PC-9 (cell line): ENCODE measurements around the gene IQGAP3. TPM values are rescaled to one million over a fixed set of nuclear protein-coding genes. Genes with fewer than 3 reads are reported as not detected.

Experiments used
- BruUV-seq: library from RNA; stranded (reverse); fragments of 400-500 nt; replicated peaks from 2 replicates; lab custom pipeline; 2021; lab: Mats Ljungman, UMichigan
- CTCF ChIA-PET: fragments of 300-600 bp; sonication (Branson Sonifier 250); formaldehyde crosslinking; loops from one replicate; lab custom pipeline; 2022; ENCODE audit warnings: antibody characterized with exemption; lab: Charles Lee
- POLR2A ChIA-PET: fragments of 300-600 bp; sonication (Branson Sonifier 250); formaldehyde crosslinking; loops from one replicate; lab custom pipeline; 2022; ENCODE audit warnings: antibody characterized with exemption; ENCODE audit not compliant: unreplicated experiment; lab: Charles Lee
- DNase-seq, 2 experiments: peaks; one replicate each; pipeline versions ENCODE4 v3.0.0 to v3.0.0-alpha.2; 2015 to 2022; ENCODE audit warnings: mixed read lengths in 1 of 2
- H2AFZ ChIP-seq: fragments of 200-600 bp; sonication (generic); 2 replicates; pipeline ENCODE4 v1.8.1; 2017; ENCODE audit warnings: antibody characterized with exemption
- H3F3A ChIP-seq: fragments of 200-600 bp; sonication (generic); 2 replicates; pipeline ENCODE4 v1.8.1; 2017; ENCODE audit warnings: antibody characterized with exemption, mild to moderate bottlenecking, low read depth; ENCODE audit not compliant: insufficient read depth
- H3K27ac ChIP-seq: fragments of 200-600 bp; sonication (generic); 2 replicates; pipeline ENCODE4 v1.6.1; 2016; ENCODE audit warnings: mixed run types
- H3K27me3 ChIP-seq: fragments of 200-600 bp; sonication (generic); 2 replicates; pipeline ENCODE4 v1.6.1; 2016; ENCODE audit warnings: low read depth, mixed run types; ENCODE audit not compliant: insufficient read depth
- H3K36me3 ChIP-seq: fragments of 200-600 bp; sonication (generic); 2 replicates; pipeline ENCODE4 v1.6.1; 2016; ENCODE audit warnings: low read depth, mixed run types
- H3K4me1 ChIP-seq: fragments of 200-600 bp; sonication (generic); replicated peaks from 2 replicates; pipeline ENCODE4 v1.6.1; 2016; ENCODE audit warnings: mixed run types; ENCODE audit not compliant: insufficient read depth
- H3K4me2 ChIP-seq: fragments of 200-600 bp; sonication (generic); 2 replicates; pipeline ENCODE4 v1.6.1; 2017; ENCODE audit warnings: mixed run types
- H3K4me3 ChIP-seq: fragments of 200-600 bp; sonication (generic); 2 replicates; pipeline ENCODE4 v1.6.1; 2016; ENCODE audit warnings: mixed run types
- H3K79me2 ChIP-seq: fragments of 200-600 bp; sonication (generic); 2 replicates; pipeline ENCODE4 v1.6.1; 2017; ENCODE audit warnings: low read depth, mixed run types
- H3K9me2 ChIP-seq: fragments of 200-600 bp; sonication (generic); 2 replicates; pipeline ENCODE4 v1.8.1; 2017; ENCODE audit warnings: mild to moderate bottlenecking; ENCODE audit not compliant: insufficient read depth
- H3K9me3 ChIP-seq: fragments of 200-600 bp; sonication (generic); 2 replicates; pipeline ENCODE4 v1.8.1; 2016; ENCODE audit warnings: low read depth; ENCODE audit not compliant: insufficient read depth
- H4K20me1 ChIP-seq: fragments of 200-600 bp; sonication (generic); 2 replicates; pipeline ENCODE4 v1.8.1; 2017; ENCODE audit not compliant: insufficient read depth
- CTCF ChIP-seq: fragments of 200-600 bp; sonication (generic); conservative IDR thresholded peaks from 2 replicates; pipeline ENCODE4 v1.6.1; 2017; ENCODE audit warnings: mixed run types, antibody characterized with exemption, mild to moderate bottlenecking, moderate library complexity
- EZH2 ChIP-seq: fragments of 200-600 bp; sonication (generic); IDR thresholded peaks from 2 replicates; pipeline ENCODE4 v1.8.0; 2017; ENCODE audit warnings: antibody characterized with exemption, low read depth
- intact Hi-C: fragments of 100-400 bp; cut with micrococcal nuclease; formaldehyde crosslinking; loops from one replicate; pipeline ENCODE4 v1.10.0; 2022; ENCODE audit not compliant: unreplicated experiment
- total RNA-seq: library from RNA; stranded (reverse); gene quantifications from 2 replicates; pipeline ENCODE4 v1.2.3, GENCODE V29; 2021

Gene IQGAP3
- total RNA-seq, 1 experiment from 2014 or later, result 63.1 TPM

DNA sequence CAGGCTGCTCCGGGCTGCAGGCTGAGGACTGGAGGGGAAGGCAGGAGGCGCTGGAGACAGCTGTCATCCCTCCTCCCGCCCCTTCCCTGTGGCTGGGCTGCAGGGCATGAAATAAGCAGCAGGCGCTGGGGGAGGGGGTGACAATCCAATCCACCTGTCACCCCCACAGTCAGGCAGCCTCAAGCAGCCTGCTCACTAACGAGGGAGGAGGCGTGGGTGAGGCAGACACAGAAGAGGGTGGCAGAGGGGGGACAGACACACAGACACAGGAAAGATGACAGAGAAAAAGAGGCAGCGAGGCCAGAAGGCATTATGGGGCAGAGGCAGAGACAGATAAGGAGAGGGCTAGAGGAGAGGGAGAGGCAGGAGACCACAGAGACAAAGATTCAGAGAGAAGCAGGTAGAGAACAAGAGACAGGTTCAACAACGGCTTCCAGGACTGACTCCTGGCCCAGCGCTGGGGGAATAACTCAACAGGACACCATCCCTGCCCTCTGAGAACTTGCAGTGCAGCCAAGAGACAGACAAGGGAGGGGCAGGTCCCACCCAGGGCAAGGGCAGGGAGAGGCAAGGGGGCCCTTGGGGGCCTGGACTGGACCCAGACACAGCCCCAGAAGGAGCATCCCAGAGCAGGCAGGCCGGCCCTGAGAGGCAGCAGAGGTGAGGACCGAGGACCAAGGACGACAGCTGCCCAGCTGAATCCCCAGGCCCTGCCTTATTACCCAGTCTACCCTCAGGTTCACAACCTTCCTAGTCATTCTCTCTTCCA is 83.0 kb downstream of the IQGAP3 start:
- no peaks in the 10 kb centered on the region for H3K36me3 ChIP-seq
- ChIA-PET POLR2A (interaction anchor here (0.7 kb wide), 2 partner anchors 26 to 1438 kb away, joined by 4 read pairs; no protein-coding TSS in a partner anchor), CTCF (no interaction called here)
- H3K4me3 ChIP-seq, result no peak overlapping the region
- peaks cover 86% of the 10 kb centered on the region for H3K79me2 ChIP-seq
- no peaks in the 10 kb centered on the region for H3K9me2 ChIP-seq
- no peak overlapping the region for H2AFZ ChIP-seq
- BruUV-seq, result no TSS peak
- no peak for DNase-seq
- peaks cover 96% of the 10 kb centered on the region for H4K20me1 ChIP-seq
- peak overlapping the region; percentile 16 for H3K27ac ChIP-seq
- peaks cover 42% of the 10 kb centered on the region for H3K4me1 ChIP-seq
- H3K9me3 ChIP-seq, result no peaks in the 10 kb centered on the region
- TF ChIP-seq EZH2 (no peak), CTCF (no peak)
- H3F3A ChIP-seq, result peaks cover 12% of the 10 kb centered on the region; the same call in 1 of the 2 replicates
- no peaks in the 10 kb centered on the region for H3K27me3 ChIP-seq
- intact Hi-C loops, result loop anchor here (2.0 kb wide), 1 partner anchor 19 kb away; no protein-coding TSS in a partner anchor
- H3K4me2 ChIP-seq, result peak overlapping the region; percentile 53

DNA sequence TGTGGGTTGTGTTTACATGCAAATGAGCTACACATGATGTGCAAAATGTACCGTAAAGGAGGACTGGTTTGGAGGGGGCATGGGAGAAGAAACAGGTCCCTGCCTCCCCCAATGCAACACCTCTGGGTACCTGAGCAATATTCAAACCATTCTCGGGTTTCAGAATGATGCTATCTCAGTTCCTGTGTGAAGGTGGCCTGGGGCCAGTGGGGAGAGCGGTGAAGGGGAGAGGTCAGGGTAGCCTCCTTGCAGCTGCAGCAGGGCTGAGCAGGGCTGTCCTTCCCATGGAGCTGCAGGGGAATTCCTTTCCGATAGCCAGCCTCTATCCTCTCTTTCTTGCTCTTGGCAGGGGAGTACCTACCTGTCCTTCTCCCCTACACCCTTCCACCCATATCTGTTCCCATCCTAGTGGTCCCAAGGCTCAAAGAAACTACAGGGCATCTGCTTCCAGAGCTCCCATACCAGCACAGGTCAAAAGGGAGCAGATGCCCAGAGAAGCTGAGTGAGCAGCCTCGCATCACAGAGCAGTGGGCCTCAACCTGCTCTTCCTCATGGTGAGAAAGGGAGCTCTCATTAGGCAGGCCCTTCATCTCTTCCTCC is 83.7 kb downstream of the IQGAP3 start:
- ChIA-PET CTCF (no interaction called here), POLR2A (no interaction called here)
- Histone ChIP-seq H3K4me2 (peak overlapping the region; percentile 53), H3K27me3 (no peaks in the 10 kb centered on the region), H3F3A (peaks cover 12% of the 10 kb centered on the region; the same call in 1 of the 2 replicates), H4K20me1 (peaks cover 96% of the 10 kb centered on the region), H3K9me3 (no peaks in the 10 kb centered on the region), H3K79me2 (peaks cover 85% of the 10 kb centered on the region), H3K9me2 (no peaks in the 10 kb centered on the region), H3K4me1 (peaks cover 42% of the 10 kb centered on the region), H3K27ac (peak overlapping the region; percentile 40), H2AFZ (no peak overlapping the region), H3K36me3 (no peaks in the 10 kb centered on the region), H3K4me3 (no peak overlapping the region)
- intact Hi-C loops, result loop anchor here (1.0 to 2.0 kb wide), 2 partner anchors 10 to 18 kb away; no protein-coding TSS in a partner anchor
- no TSS peak for BruUV-seq
- peak; percentile 58 to 78 for DNase-seq
- no peak for TF ChIP-seq EZH2
- TF ChIP-seq CTCF, result no peak

- no peaks in the 10 kb centered on the region for H3K27me3 ChIP-seq
- ChIA-PET POLR2A (no interaction called here), CTCF (interaction anchor here (0.6 kb wide), 1 partner anchor 62 kb away, joined by 3 read pairs; no protein-coding TSS in a partner anchor)
- H3K4me2 ChIP-seq, result peak overlapping the region; percentile 53
- DNase-seq, result peak in 1 of 2 experiments; percentile 47
- H3K9me2 ChIP-seq, result no peaks in the 10 kb centered on the region
- peaks cover 42% of the 10 kb centered on the region for H3K4me1 ChIP-seq
- peak overlapping the region; percentile 40 for H3K27ac ChIP-seq
- BruUV-seq, result no TSS peak
- intact Hi-C loops, result loop anchor here (1.0 to 2.0 kb wide), 2 partner anchors 10 to 17 kb away; no protein-coding TSS in a partner anchor
- peaks cover 94% of the 10 kb centered on the region for H4K20me1 ChIP-seq
- H3K4me3 ChIP-seq, result no peak overlapping the region
- TF ChIP-seq CTCF, result no peak
- TF ChIP-seq EZH2, result no peak
- H3K36me3 ChIP-seq, result no peaks in the 10 kb centered on the region
- peaks cover 81% of the 10 kb centered on the region for H3K79me2 ChIP-seq
- no peaks in the 10 kb centered on the region for H3K9me3 ChIP-seq
- peaks cover 12% of the 10 kb centered on the region; the same call in 1 of the 2 replicates for H3F3A ChIP-seq
- H2AFZ ChIP-seq, result no peak overlapping the region
Observed at GRCh38 chr1:156487862-156488261, 84.5 kb downstream of the IQGAP3 start.
